ENCODE results near the gene MACF1.

DNA sequence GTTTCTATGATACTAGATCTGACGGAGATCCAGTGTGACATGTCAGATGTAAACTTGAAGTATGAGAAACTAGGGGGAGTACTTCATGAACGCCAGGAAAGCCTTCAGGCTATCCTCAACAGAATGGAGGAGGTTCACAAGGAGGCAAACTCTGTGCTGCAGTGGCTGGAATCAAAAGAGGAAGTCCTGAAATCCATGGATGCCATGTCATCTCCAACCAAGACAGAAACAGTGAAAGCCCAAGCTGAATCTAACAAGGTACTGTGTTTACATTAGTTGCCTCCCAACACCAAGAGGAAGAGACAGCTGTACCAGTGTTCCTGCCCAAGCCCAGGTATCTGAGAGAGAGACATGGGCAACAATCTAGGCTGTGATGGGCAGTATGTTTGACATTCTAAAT is 174.7 kb downstream of the MACF1 start:
- TF ChIP-seq POLR2A (IDR thresholded peaks at IDR 0.05; ENCODE audit: low read length): no peak
- TF ChIP-seq GATA1 (IDR thresholded peaks at IDR 0.05; ENCODE audit: low read depth, low read length): no peak
